HG03469 (cell line): ENCODE results near the gene ADAMTS14.

Experiments
- ATAC-seq: cut with Tn5 transposase; IDR thresholded peaks from one replicate; pipeline ENCODE4 v1.9.1; 2021; ENCODE audit warnings: mild to moderate bottlenecking, moderate library complexity, moderate number of reproducible peaks; ENCODE audit not compliant: unreplicated experiment

ADAMTS14 gene

DNA sequence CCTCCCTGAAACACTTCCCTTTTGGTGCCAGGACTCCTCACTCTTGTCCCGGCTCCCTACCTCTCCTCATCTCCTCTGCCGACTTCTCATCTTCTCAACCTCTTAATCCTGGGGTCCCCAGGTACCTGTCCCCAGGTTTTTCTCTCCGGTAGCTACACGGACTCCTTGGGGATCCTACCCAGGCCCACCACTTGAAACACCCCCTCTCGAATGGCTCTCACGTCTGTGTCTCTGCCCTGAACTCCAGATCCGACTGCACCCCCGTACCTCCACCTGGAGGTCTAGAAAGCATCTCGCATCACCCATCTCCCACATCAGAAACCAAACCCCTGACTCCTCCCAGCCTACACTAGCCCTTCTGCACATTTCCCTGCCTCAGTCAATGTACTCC is 108.1 kb downstream of the ADAMTS14 start:
- ATAC-seq: no peak

DNA sequence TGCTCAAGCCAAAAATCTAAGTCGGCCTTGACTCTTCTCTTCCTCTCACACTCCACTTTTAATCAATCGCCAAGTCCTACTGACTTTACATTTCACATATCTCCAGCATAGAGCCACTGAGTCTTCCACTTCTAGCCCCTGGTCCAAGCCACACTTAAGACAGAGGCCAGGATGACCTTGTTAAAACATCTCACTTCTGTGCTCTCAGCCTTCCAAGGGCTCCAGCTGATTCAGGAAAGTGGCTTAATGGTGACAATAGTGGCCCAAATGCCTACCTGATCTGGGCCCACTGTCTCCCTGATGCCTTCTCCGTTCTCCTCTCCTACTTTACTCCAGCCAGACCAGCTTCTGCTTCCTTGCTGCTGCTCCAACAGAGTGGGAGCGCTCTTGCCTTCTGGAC is 108.5 kb downstream of the ADAMTS14 start:
- no peak for ATAC-seq

DNA sequence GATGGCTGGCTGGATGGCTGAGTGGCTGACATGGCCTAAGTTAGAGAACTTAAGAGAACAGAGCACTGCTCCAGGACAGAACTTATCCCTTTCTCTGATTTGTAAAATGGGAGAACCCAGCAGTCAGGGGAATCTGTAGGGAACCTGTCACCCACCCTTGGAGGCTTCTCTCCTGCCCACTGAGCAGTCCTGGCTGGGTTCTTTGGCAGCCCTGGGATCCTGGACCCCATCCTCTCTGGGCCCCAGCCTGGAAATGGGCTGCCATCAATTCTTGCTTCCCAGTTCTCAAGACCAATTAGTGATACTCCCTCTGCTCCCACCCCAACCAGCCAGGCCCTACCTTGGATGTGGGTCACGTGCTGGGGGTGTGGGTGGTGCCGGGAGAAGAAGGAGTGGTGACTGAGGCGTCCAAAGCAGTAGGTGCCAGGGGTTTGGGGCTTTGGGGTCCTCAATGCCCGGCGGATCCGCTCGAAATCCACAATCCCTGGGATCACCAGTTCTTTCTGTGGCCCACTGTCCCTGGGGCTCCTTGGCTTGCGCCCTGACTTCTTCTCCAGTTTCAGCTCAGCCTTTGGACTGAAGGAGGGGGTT is 109.2 kb downstream of the ADAMTS14 start:
- no peak for ATAC-seq

DNA sequence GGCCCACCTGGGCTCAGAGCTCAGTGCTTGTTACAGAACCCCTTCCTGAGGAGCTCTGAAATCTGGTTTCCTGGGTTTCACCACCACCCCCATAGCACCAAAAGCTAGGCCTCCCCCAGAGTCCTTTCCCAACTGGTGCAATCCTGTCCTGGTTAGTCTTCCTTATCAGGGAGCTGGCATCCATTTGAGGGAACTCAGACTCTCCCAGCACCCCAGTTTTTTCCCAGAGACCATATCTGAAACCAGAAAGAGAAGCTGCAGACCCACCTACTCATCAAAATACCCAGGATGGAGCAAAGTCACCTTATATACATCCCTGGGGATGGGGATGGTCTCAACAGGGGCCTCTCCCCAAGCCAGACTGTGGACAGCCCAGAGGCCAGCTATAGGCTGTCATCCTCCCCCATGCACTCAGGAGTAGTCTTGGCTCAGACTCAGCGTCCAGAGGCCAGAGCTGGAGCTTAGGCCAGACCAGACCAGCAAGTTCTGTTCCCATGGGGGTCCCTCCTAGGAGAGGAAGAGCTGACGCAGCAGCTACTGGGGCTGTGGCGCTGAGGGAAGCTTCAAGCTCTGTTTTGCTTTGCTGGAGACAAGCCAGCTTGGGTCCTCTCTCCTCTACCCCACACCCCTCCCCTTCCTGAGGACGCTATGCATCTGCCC is 109.9 kb downstream of the ADAMTS14 start:
- no peak for ATAC-seq

DNA sequence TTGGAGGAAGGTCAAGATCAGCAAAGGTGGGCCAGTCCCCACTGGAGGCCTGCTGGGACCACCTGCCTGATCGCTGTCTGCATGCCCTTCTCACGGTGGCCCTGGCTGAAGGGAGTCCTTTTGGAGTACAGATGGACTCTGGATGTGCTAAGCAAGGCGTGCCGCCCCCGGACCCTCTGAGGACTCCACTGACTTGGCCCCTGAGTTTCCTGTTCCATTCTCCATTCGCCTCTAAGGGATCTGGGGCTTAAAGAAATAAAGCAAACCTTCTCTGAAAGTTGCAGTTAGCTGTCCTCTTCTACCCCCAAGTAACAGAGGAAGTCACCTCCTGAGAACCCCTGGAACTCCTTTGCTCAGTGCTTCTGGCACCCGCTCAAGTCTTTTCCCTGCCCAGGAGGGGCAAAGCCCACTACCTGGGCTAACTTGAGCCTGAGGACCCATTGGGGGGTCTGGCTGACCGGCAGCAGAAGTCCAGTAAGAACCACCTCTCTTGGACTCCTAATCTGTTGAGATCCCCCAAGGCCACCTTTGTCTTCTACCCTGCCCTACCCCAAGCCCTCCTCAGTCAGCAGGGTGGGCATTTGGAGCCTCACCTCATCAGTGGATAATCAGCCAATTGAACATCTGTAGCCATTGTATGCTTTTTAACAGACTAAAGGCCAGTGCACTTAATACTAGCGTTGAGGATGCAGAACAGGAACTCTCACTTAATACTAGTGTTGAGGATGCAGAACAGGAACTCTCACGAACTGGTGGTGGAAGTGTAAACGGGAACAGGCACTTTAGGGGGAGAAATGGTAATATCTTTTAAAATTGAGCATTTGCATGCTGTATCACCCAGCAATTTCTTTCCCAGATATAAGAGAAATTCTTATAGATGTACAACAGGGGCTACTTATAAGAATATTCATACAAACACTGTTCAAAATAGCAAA is 110.7 kb downstream of the ADAMTS14 start:
- no peak for ATAC-seq

DNA sequence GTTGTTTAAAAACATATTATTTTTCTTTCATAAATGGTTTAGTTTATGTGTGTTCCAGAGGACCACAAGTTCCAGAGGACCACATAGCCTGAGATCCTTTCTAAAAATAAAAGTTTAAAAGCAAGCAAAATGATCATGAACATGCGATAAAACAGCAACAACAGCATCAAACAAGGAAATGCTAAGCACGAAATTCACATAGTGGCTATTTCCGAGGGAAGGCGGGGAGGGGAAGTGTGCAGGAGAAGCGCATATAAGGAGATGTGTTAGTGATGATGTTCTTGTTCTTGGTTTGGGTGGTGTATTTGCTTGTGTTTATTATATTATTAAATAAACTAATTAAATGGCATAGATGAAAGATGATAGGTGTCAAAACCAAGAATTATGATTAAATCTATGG is 111.7 kb downstream of the ADAMTS14 start:
- ATAC-seq: no peak

DNA sequence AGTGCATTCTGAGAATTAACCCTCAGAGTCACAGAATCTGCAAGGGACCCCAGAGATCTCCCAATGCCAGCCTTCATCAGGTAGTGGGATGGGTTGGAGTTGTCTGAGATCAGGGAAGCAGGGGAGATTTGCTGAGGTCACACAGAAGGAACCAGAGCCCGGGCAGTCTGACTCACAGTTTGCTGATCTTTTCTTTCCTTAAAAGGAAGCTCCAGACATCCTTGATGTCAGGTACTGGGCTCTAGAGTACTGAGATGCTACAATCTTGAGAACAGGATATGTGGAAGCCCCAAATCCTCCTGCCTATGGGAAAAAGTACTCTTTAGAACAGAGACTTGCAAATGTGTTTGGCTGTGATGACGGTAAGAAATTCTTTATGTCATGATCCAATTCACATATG is 112.2 kb downstream of the ADAMTS14 start:
- no peak for ATAC-seq

DNA sequence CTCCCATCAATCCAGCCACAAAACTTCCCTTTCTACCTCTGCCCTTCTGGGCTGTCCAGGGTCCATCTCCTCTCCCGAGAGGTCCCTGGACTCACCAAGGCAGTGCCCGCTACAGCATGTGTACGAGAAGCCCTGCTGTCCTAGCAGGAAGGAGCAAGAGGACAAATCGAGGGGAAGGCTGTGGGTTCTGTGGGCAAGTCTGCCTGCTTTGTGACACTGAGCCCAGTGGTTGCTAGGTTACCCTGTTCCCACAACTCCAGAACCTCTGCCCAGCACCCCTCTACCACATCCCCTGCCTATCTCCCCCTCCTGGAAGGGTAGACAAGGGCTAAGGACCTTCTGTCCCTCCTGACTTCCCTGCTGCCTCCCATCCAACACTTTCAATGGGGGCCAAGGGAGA is 112.9 kb downstream of the ADAMTS14 start, which contains the start of gene TBATA:
TSS of gene TBATA (minus strand) at position 188 of the 400 bp plus-strand sequence. CDS start 1,998 bp downstream, outside the sequence.
- no peak for ATAC-seq

DNA sequence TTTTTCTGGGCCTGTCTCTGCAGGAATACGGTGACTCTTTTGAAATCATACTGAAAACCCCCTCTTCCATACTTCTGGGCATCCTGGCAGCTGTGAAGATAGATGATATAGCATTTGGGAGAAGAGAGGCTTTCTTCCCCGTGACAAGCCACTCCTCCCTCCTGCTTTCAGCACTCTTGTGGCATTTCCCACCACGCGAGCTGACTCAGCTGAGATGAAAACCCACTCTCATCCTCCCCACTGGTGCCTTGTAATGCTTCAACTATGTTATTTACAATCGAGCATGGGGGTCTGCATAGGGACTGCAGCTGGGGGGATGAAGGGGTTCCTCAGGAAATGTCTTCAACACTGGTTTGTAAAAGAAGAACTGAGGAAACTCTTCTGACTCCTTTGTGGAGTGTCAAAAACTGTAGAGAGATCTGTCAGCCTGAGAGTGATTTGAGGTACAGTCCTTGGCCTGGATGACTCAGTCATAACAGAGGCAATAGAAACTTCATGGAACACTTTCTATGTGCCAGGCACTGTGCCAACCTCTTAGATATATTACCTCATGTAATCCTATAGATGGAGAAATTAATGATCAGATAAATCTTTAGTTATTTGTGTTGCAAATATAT is 114.6 kb downstream of the ADAMTS14 start:
- no peak for ATAC-seq

DNA sequence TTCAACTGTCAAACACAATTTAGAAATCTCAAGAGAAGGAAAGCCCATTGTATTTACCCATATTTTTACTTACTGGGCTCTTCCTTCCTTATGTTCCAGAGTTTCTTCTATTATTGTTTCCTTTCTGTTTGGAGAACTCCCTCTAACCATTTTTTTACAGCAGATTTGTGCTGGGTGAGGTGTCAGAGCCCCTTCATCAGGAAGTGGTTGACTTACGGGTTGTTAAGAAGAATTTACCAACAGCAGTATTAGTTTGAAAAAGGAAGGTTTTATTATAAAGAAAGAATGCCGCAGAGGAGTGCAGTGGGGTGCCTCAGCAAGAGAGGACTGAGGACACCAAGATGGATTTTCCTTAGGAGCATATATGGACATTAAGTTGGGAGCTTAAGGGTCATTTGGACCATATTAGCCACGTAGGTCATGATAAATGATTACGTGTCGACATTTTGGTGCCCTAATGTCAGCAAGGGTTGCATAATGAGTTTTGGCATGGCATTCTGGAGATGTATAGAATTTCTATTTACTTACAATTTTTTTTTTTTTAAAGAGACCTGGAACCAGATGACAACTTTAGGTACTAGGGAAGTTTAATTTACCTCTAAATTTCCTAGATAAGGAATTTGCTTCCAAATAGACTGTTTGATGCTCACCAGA is 119.2 kb downstream of the ADAMTS14 start:
- no peak for ATAC-seq

DNA sequence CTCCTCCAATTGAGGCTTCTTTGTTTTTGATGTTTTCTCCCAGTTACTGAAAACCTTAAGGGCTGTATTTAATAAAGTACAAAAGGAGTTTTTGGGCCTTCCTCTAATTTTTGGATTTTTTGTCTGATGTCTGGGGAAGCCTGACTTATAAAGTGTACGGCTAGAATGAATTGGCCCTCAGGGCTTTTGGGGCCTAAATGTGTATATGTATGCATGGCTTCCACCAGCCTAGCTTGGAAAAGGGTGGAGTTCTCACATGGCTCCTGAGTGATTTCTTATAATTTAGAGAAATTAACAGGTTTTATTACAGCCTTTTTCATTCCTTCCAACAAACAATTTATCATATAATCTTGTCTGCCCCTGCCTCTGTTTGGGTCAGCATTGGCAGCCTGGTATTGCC is 123.3 kb downstream of the ADAMTS14 start:
- no peak for ATAC-seq

DNA sequence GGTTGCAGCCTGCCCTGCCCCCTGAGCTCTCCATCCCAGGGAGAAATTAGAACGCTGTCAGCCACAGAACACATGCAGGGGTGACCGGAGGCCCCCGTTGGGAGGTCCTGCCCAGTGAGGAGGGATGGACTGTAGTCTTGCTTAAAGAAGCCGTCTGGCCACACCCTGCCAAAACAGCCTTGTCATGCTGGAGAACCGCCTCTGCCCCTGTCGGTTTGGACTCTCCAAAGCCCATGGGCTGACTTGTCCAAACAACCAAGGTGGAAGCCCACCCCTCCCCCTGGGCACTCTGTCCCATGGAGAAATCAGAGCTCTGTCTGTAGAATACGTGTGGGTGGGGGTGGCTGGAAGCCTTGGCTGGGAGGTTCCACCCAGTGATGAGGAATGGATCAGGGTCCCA is 125.5 kb downstream of the ADAMTS14 start:
- ATAC-seq: no peak

DNA sequence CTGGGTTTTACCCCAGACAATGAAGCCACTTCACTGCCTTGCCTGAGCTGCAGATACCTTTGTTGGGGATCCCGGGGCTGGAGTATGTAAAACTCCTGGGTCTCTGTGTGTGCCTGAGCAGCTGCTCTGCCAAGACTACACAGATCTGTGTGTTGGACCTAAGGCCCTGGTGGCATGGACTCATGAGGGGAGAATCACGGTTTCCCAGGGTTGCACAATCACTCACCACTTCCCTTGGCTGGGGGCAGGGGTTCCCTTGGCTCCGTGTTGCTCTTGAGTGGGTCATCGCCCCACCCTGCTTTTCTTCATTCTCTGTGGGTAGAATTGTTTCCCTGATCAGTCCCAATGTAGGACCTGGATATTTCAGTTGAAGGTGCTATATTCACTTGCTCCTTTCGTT is 126.8 kb downstream of the ADAMTS14 start:
- ATAC-seq: no peak

DNA sequence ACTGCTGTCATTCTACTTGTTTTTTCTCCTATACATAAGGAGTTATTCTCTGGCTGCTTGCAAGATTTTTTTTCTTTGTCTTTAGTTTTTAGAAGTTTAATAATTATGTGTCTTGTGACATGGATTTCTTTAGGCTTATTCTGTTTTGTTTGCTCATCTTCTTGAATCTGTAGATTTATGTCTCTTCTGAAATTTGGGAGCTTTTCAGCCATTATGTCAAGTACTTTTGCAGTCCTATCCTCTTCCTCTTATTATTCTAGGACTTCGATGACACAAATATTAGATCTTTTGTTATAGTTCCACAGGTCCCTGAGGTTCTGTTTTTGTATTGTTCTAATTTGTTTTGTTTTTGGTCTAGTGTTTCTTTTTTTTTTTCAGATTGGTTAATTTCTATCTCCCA is 129.5 kb downstream of the ADAMTS14 start:
- ATAC-seq: no peak

DNA sequence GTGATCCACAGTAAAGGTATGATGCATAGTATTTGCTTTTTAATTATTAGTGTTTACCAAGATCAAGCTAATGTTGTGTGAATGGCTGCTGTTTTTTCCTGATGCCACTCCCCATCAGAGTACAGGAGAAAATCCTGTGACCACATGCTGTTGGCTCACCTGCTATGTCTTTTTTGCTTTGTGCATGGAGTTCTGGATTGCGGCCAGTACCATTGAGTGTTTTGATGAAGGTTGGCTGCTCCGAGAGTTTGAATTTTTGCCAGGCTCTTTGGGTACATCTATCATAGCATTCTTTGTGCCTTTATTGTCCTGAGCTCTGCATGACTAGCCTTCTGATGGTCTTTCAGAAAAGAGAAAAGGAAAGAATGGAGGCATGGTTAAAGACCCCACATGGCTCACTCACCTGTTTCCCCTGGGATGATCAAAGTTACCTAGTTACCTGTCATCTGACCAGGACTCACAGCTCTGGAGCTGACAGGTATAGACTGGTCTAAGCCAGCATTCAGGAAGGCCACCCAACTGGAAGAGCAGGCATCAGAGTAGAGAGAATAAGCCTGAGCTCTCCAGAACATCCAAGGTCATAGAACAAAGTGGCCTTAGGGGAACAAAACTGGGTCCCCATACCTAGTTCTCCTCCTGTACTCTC is 131.6 kb downstream of the ADAMTS14 start:
- no peak for ATAC-seq

DNA sequence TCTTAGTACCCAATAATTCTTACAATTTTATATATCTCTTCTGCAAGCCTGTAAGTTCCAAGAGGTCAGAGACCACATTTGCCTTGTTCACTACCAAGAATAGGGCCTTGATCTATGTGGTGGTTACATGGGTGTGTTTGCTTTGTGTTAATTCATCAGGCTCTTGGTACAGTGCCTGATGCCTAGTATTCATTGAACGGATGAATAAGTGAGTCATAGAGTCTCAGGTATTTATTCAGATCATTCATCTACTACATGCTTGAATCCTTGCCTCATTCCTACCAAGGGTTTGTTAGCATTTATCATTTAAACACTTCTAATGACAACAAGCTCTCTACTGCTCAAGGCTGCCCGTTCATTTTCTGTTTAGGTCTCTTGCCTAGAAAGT is 132.1 kb downstream of the ADAMTS14 start:
- no peak for ATAC-seq

DNA sequence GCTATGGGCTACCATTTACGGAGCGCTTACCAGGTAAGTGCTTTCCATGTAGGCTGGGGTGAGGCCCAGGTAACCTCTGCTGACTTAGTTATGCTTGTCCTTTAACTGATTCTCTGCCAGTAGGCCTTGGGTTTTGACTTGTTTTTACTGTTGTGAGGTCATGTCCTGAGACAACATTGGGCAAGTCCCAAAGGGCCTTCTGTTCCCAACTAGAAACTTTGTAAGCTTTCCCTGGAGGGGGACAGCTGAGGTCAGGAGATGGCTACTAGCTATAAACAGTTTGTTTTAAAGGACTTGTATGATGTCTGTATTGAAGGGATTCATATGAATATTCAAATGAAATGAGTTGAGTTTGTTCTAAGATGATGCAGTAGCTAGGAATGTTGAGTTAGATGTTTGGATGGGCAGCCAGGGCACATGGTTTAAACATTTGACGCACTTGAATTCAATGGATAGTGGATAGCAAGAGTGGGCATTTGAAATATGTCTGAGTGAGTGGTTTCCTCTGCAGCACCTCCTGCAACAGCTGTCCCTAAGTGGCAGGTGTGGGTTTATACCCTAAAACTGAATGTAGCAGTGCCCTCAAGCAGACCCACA is 133.4 kb downstream of the ADAMTS14 start:
- ATAC-seq: no peak

DNA sequence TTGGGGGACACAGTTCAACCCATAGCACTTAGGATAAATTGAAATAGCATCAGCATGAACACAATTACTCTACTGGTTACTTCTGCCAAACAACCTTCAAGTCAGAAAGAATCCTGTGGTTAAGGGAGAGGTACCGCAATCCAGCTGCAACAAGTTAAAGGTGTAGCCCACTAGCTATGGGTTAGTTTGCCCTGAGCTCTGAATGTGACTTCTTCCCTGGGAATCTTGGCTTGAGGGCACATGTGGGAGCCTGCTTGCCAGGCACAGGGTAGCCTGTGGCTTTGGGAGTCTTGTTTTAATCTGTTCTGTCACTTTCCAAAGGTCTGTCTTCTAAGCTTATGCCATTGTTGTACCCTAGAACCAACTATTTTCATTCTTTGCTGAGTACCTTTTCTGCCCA is 134.5 kb downstream of the ADAMTS14 start:
- no peak for ATAC-seq

DNA sequence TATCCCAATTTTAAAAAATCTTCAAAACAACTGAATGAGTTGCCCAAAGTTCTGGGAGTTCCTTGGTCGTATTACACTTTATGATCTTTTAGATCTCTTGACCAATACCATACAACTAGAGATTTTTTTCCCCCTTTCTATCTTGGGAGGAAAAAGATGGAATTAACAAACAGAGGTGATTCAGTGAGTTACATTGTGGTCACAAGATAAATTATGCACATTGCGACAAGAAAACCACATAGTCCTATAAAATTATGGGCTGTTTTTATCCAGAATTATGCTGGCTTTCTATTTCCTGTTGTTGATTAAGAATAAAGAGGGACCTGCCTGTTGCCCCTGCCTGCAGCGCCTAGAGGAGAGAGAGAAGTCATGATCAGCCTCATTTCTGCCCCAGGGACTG is 135.2 kb downstream of the ADAMTS14 start:
- ATAC-seq: no peak

DNA sequence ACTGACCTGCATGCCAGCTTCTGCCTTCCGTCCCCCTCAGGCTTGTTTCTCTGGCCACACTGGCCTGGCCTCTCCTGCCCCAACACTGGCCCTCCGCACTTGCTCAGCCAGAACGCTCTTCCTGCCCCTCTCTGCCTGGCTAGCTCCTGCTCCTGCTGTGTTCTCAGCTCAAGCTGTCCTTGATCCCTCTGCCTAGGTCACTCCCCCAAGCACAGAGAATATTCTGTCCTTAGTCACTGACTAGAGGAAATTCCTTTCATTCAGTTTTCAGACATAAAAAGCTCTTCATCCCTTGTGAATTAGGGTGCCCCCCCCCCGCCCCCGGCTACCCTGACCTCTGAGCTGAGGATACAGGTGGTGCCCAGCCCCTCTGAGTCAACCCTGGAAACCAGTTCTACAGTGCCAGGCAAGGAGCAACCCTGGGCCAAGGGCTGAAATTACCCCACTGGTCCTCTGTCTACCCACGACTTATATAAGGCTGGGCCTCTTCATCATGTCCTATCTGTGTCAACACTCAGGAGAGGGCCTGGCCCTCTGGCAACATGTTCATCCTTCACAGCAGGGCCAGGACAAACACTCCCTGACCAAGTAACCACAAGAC is 136.8 kb downstream of the ADAMTS14 start:
- ATAC-seq: no peak
